ENCODE results near the gene NUPR1.
"Not testable (repeated sequence)": the region's sequence is repeated elsewhere in the genome, so short reads cannot be mapped to it uniquely, and the experiment has no call there.

NUPR1 gene, protein sequence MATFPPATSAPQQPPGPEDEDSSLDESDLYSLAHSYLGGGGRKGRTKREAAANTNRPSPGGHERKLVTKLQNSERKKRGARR
- 0 reads per million in 2 donors for total RNA-seq

DNA sequence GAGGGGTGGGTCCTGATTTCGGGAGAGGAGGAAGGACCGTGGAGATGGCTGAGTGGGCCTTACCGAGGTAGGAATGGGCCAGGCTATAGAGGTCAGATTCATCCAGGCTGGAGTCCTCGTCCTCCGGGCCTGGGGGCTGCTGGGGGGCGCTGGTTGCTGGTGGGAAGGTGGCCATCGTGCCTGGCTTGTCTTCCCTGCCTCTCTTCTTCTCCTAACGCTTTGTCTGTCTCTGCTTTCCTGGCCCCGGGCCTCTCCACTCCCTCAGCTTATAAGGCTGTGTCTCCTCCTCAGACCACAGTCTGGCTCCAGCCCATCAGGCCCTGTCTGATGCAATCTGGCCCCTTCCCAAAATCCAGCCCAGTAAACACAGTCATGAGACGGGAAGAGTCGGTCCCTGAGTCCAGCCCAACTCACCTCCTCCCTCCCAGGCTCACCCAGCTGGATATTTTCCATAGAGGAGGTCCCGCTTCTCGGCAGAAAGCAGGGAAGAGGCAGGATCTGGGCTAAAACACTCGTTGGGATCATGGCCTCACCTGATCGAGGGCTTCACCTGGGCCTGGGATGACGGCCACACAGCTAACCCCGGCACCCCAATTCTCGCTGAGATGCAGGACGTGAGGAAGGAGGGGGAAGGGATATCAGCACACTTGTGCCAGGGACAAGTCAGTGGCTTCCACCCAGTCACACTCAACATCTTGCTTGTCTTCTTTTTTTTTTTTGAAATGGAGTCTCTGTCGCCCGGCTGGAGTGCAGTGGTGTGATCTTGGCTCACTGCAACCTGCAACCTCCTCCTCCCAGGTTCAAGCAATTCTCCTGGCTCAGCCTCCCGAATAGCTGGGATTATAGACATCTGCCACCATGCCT is at the start of gene NUPR1:
NUPR1 (minus strand) TSS at position 242 of the 864 bp plus-strand sequence; CDS start at position 175, 67 bp downstream.
- DNase-seq: no peak

DNA sequence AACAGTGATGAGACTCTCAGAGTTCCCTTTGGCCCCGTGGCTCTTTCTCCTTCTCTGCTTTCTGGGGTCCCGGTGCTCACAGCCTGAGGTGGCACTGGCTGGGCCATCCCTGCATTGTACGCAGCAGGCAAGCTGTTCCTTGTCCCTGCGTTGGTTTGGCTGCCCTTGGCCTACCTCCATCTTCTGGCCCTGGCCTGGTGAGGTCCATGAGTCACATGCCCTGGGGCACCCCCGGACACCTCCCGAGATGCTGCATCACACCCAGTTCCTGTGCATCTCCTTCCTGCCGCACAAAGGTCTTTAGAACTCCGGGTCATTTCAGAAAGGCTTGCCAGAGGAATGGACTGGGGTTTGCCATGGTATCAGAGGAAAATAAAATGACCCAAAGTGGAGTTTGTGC is 48.6 kb upstream of the NUPR1 start:
- DNase-seq: no peak

DNA sequence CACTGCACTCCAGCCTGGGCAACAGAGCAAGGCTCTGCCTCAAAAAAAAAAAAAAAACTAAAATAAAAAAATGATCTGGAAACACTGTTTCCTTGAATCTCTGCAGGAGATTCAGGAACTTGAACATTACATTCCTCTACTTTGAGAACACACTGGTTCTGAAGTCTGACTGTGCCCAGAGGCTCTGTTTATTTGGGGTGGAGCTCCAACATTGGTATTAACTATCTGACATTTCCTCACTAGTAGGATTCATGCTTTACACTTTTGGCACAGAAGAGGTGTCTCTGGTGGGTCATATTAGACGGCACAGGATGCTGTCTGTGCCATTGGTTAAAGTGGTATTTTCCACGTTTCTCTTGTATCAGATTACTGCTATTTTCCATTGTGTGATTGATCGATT is 47.7 kb upstream of the NUPR1 start:
- DNase-seq: no peak

DNA sequence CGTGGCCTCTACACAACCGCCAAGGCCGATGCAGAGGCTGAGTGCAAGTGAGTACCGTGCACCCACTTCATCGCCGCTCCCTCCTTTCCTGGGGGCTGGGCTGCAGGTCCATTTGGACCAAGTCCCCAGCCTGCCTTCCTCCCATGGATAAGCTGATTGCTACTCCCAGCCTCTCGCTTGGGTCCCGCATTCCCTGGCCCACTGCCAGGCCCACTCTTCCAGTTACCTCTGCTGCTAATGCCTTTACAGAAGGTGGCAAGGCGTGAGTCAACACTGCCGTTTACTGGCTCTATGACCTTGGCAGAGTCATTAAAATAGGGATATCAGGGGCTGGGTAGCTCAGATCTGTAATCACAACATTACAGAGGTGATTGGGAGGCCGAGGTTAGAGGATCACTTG is 46.9 kb upstream of the NUPR1 start:
- no peak for DNase-seq

DNA sequence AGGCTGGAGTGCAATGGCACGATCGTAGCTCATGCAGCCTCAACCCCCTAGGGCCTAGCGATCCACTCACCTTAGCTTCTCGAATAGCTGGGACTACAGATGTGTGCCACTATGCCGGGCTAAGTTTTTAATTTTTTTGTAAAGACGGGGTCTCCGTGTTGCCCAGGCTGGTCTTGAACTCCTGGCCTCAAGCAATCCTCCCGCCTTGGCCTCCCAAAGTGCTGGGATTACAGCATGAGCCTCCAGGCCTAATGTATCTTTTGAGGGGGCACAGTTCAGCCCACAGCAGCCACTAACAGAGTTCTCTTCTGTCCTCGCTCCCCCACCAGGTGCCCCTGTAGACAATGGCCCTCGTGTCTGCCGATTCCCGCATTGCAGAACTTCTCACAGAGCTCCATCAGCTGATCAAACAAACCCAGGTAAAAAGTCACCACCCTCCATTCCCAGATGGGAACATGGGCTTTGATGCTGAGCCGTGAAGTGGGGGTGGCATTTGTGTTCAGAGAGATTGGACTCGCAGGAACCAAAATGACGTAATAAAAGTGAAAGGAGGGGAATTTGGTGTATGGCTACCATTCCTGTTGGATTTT is 42.0 kb upstream of the NUPR1 start:
- DNase-seq: no peak

DNA sequence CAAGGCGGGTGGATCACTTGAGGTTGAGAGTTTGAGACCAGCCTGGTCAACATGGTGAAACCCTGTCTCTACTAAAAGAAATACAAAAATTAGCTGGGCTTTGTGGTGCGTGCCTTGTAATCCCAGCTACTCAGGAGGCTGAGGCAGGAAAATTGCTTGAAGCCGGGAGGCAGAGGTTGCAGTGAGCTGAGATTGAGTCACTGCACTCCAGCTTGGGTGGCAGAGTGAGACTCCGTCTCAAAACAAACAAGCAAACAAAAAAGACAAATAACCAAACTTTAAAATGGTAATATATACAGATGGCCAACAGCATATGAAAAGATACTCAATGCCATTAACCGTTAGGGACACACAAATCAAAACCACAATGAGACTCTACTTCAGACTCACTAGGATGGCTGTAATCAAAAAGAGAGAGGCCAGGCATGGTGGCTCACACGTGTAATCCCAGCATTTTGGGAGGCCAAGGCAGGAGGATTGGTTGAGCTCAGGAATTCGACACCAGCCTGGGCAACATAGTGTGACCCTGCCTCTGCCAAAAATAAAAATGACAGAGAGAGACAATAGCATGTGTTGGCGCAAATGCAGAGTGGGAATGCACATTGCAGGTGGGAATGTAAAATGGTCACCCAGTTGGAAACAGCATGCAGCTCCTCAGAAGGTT is 36.8 kb upstream of the NUPR1 start:
- DNase-seq: no peak

DNA sequence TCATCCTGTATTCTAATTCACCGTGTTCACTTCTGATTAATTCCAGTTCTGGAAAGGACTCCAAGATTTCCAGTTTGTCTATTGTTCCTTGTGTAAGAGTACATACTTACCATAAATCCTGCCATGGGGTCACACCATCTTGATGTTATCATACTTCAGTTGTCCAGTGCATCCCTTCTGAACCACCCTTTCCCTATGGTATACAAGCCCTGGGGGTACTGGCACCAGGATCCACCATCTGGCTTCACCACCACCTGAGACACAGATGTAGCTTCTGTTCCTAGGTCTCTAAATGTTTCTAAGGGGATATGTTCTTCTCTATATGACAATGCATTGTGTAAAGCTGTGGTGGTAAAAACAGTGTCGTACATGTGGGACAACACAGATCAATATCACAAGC is 36.2 kb upstream of the NUPR1 start:
- no peak for DNase-seq

DNA sequence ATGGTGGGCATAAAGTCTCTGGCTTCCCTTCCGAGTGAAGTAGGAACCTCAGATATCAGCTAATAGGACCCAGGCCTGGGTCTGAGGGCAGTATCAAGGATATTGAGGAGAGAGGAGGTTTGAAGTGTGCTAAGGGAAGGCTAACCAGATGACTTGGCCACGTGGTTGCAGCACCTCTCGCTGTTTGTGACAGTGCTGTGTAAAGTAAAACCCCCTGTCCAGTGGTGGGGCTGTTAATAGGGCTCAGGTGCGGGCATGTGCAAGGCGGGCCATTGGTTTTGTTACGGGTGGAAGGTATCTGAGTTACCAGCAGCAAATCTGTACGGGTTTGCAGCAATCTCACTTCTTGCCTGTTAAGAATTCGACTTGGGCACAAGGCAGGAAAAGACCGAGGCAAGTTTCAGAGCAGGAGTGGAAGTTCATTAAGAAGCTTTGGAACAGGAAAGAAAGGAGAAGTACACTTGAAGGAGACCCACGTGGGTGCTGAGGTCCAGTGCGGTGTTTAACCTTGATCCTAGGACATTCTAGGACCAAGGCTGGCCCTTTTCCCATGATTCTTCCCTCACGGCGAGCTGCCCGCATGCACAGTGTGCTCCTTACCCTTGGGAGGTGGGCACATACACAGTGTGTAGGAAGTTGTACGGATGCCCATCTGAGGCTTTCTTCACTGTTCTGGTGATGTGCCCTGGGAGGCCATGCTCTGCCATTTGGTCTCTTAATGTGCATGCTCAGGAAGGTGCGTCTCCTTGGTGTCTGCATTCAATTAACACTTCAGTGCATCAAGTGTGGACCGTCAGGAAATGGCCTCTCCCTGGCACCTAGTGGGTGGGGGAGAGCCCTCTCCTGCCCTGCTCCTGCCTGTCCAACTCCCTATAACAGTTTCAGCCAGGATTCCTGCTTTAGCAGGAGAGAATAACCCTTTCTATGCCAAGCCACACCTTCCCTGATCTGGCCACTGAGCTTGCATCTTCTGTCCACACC is 35.3 kb upstream of the NUPR1 start:
- DNase-seq: no peak

DNA sequence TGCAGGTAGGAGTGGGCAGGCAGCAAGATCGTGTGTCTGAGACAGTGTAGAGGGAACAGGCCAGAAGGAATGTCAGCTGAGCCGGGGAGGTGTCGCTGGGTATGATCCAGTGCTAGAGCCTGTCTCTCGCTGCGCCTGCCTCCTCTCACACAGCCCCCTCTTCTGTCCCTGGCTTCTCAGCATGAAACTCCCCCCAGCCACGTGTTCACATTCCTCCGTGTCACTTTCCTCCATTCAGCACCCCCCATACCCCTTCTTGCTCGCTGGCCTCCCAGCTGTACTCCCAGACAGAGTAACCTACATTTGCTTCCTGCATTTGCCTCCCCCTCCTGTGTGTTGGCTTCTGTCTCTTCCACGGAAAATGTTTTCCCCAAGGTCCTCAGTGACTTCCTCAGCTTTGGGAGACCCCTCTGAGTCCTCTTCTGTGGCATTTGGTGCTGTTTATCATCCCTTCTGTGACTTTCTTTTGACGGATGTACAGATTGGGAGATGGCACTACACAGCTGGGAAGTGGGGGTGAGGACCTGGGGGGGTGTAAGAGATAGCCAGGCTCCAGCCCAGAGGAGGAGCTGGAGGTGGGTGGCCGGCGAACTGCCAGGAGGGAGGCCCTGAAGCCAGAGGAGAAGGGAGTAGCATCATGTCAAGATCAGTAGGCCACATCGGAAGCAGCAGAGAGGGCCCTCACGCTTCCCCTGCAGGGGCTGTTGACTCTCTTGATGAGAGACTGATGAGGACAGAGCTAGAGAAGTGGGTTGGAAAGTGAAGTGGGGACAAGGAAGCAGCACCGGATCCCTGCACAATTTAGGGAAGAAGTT is 34.1 kb upstream of the NUPR1 start:
- no peak for DNase-seq

DNA sequence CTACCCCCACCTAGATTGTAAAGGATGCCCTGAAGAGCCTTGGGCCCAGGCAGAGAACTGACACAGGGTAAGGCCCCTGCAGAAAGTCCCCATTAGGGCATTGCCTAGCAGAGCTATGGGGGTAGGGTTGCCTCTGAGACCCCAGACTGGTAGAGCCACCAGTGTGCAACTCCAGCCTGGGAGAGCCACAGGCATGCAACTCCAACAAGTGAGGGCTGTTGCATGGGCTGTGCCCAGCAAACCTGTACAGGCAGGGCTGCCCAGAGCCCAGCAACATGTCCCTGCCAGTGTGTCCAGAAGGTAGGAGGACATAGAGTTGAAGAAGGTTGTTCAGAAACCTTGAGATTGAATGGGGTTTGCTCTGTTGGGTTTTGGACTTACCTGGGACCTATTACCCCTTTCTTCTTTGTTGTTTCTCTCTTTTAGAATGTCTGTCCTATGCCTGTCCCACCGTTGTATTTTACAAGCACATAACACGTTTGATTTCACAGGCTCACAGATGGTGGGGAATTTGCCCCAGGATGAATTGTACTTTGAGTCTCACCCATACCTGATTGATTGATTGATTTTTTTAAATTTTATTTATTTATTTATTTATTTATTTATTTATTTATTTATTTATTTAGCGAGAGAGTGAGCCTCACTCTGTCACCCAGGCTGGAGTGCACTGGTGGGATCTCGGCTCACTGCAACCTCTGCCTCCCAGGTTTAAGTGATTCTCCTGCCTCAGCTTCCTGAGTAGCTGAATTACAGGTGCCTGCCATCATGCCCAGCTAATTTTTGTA is 31.4 kb upstream of the NUPR1 start:
- DNase-seq: no peak

DNA sequence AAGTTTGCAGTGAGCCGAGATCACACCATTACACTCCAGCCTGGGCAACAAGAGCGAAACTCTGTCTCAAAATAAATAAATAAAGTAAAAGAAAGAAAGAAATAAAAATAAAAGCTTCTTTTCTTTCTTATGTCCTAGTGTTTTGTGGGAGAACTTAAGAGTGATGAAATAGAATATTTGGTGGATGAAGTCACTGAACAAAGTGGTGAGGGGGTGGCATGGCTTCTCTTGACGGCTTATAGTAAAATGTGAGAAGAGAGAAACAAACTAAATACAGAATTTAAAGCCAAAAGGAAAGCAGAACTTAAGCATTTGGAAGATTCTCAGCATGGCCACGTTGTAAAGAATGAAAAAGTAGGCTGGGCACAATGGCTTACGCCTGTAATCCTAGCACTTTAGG is 30.2 kb upstream of the NUPR1 start:
- DNase-seq: no peak

DNA sequence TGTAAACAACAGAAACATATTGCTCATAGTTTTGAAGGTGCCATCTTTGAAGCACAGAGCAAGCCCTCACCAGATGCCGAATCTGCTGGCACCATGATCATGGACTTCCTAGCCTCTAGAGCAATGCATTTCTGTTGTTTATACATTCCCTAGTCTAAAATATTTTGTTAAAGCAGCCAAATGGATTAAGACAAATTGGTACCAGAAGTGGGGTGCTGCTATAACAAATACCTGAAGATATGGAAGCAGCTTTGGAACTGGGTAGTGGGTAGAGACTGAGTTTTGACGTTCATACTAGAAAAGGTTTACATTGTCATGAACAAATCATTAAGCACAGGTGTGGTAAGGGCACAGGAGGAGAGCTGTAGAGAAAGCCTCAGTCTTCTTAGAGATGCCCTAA is 28.5 kb upstream of the NUPR1 start:
- no peak for DNase-seq

DNA sequence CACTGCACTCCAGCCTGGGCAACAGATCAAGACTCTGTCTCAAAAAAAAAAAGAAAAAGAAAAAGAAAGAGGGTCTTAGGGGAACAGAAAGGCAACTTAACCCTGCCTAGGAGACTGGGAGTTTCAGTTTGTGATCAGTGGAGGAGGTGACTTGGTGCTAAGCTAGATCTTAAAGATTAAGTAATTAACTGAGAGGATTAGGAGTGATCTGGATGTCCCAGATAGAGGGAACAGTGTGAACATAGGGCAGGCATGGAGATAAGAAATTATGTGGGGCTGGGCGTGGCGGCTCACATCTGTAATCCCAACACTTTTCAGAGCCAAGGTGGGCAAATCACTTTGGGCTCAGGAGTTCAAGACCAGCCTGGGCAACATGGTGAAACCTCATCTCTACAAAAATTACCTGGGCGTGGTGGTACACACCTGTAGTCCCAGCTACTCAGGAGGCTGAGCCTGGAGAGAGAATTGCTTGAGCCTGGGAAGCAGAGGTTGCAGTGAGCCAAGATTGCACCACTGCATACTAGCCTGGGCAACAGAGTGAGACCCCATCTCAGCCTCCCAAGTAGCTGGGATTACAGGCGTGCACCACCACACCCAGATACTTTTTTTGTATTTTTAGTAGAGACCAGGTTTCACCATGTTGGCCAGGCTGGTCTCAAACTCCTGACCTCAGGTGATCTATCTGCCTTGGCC is 27.6 kb upstream of the NUPR1 start:
- not testable (repeated sequence) for DNase-seq

DNA sequence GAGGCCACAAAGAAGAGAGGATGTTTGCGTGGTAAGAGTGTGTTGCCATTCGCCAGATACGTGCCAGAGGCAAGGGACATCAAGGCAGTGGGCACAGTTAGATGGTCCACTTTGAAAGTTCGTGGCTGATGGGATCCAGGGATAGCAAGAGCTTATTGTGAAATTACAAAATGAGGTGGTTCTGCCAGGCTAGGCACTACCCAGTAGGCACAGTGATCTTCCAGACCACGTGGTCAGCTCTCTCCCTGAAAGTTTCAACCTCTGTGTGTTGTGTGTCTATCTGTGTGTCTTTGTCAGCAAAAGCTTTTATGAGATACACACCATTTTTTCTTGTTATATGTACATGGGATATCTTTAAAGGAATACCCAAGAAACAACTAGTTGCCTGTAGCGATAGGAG is 24.4 kb upstream of the NUPR1 start:
- DNase-seq: no peak

DNA sequence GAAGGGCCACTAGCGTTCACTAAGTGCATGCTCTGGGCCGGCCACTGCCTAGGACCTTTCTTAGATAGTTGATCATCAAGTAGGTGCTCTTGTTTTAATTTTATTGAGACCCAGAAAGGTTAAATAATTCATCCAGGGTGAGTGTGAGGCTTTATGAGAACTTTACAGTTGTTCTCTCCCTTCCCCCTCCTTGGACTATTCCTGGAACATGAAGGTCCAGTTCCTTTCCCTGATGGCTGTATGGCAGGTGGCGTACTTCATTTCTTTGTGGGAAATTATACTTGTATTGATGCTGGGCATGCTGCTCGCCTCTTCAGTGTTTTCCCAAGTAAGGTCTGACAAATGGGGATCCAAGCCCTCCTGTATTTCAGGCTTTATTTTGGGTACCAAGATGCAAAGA is 23.4 kb upstream of the NUPR1 start:
- no peak for DNase-seq

DNA sequence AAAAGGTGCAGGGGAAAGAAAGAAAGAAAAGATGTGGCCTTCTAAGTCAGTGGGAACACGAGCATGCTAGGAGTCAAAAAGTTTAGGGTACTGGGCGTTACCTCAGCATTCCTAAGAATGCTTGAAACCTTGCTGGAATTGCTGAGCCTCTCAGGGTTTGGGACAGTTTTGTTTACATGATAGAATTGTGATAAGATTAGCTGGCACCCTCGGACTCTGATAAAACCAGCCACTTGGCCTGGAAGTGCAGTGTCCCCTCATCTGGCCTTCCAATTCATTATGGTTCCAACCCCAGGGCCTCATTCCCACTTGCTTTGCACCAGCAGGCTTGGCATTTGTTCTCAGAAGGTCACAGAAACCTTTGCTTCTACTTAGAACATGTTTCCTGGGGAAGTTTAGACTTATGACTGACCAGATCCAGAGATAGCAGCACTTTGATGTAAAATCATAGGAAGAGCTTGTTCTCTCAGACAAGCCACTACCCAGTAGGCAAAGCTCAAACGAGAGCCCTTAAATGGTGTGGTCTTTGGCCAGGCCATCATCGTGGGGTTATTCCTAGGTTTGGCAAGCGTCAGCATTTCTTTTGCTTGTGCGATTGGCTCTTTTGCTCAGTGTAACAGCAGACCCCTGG is 22.9 kb upstream of the NUPR1 start:
- DNase-seq: no peak

DNA sequence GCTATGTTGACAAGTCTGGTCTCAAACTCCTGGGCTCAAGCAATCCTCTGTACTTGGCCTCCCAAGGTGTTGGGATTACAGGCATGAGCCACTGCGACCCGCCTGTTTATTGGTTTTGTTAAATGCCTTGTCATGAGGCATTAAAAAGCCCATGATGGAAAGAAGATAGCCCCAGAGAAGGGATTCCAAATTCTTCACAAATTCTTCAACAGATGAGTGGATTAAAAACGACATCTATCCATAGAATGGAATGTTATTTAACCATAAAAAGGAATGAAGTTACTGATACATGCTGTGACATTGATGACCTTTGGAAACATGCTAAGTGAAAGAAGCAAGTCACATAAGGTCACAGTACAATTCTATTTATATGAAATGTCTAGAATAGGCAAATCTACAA is 19.7 kb upstream of the NUPR1 start:
- no peak for DNase-seq

DNA sequence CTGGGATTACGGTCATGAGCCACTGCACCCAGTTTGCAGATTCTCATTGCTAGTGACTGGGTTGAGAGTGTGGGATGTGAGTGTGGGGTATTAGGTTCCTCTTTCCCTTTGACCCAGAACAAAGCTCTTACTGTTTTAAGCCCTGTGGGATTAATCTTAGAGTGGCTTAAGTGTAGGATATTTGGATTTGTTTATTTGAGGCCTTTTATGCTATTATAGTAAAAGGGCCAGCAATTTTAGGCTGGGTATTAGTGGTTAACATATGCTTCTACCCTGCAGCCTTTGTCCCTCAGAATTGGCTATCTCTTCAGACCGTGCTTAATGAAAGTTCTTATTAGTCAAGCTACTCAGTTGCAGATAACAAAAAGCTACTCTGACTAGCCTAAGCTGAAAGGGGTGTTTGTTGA is 18.1 kb upstream of the NUPR1 start:
- DNase-seq: no peak

DNA sequence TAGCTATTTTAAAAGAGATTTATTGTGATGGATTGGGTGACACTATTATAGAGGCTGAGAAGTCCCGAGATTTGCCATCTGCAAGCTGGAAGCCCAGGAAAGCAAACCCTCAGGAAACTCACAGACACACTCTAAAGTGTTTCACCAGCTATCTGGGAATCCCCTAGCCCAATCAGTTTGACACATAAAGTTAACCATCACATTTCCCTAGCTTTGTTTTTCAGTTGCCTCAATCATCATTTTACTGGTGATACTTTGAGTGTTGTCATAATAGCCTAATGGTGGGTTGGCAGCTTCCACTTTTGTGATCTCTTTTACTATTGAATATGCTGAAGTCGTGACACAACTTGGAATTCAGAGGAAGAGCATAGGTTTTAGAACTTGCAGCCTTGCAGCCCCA is 16.8 kb upstream of the NUPR1 start:
- no peak for DNase-seq

All from T-helper 9 cell (primary cell).